GM10847 (cell line): ENCODE measurements around the gene BAD.

Experiments
- POLR2A ChIP-seq: IDR thresholded peaks from 2 replicates; pipeline ENCODE4 v1.6.1; 2011; ENCODE audit not compliant: insufficient read length; ENCODE audit errors: extremely low read depth

Gene BAD

DNA sequence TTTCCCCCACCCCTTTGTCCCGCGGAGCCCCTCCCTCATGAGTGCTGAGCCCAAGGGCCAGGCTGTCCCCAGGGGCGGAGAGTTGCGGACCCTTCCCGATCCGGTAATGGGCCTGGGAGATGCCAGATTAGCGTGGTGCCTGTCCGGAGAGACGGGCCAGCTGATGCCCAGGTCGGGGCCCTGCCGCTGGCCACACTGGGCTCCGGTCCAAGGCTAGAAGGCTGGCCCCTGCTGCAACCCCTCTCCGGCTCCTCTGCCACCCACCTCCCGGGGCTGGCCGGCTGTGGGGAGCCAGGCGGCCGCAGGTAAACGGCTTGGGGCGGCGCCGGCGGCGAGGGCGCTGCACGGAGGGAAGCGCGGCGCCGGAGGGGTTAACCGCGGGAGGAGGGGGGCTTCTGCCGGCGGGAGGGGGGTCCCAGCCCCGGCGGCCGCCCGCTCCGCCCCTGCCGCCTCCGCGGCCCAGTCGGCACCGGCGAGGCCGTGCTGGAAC, 6.8 kb upstream of the BAD start, which contains the start of gene KCNK4:
TSS of gene KCNK4 (plus strand) at position 41 of the 490 bp plus-strand sequence. CDS start 1,717 bp downstream, outside the sequence.
- no peak for TF ChIP-seq POLR2A

DNA sequence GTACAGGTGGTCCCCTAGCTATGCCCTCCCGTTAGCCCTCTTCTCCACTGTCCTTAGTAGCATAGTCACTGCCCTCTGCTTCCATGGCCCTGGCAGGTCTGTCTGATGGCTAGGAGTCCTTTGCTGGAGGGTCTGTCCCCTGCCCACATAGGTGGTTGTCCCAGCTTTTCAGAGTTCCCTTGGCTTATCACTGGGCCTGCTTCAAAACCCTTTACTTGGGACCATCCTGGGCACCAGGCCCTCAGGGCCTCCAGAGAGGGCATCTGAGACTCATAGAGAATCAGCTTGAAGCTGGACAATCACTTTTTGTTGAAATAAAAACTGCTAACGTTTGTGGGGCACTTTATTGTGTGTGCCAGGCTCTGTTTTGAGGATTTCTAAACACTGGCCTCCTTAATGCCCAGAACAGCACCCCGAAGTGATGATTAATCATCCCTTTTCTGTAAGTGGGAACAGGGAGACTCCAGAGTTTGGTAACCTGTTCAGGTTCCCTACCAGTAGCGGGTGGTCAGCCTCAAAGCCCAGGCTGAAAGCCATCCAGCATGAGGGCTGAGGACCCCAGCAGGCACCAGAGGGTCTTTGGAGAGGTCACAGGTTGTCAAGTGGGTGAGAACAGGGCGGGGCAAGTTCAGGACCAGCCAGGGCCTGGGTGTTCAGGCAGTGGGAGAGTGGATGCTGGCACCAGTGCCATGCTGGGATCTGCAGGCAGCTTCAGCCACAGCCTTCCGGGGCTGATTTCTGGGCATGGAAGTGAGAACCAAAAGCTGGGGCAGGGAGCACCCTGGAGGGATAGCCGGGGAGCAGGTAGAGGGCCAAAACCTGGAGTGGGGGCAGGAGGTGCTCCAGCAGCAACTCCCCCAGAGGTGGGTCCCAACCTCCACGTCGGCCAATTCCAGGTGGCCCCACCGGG, 6.1 kb upstream of the BAD start:
- no peak for TF ChIP-seq POLR2A

DNA sequence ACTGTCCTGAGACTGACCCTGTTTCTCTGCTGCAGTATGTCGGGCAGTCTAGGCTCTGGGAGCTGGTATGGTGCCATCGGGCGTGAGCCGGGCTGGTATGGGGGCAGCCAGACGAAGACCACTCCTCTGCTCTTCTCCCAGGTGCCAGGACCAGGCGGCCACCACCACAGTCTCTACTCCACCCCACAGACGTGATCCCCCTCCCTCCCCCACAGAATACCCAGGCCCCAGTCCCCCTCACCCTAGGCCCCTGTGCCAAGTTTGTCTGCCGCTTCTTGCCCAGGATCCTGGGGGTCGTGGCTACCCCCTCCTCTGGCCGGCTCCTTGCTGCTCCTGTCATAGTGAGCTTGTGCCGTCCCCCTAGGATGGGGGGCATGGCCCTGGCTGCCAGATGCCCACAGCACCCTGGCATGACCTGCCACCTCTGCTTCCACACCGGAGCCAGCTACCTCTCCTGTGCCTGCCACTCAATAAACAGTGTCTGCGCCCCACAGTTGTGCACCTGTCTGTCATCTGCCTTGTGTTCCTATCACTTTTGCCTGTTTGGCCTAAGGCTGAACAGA, 4.6 kb upstream of the BAD start:
- no peak for TF ChIP-seq POLR2A

DNA sequence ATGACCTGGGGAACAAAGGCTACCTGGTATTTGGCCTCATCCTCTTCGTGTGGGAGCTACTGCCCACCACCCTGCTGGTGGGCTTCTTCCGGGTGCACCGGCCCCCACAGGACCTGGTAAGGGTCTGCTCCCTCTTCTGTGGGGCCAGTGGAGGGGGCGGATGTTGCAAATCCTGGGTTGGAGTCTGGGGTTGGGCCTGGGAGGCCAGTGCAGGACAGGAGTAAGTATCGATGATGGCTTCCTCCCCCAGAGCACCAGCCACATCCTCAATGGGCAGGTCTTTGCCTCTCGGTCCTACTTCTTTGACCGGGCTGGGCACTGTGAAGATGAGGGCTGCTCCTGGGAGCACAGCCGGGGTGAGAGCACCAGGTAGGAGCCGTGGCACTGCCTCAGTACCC, 3.9 kb upstream of the BAD start:
- no peak for TF ChIP-seq POLR2A

DNA sequence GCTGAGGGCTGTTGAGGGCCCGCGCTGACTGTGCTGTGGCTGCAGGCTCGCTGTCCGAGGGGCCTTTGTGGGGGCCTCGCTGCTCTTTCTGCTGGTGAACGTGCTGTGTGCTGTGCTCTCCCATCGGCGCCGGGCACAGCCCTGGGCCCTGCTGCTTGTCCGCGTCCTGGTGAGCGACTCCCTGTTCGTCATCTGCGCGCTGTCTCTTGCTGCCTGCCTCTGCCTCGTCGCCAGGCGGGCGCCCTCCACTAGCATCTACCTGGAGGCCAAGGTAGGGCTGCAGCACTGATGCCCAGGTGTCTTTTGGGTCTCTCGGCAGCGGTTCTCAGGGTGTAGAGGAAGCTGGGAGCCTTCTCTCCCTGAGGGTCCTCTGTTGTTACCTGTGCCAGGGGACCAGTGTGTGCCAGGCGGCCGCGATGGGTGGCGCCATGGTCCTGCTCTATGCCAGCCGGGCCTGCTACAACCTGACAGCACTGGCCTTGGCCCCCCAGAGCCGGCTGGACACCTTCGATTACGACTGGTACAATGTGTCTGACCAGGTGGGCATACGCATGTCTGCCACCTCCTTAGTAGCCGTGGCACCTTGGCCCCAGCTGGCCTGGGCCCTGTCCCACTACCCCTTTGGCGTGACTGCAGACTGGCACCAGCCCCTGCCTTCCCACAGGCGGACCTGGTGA, 3.3 kb upstream of the BAD start:
- TF ChIP-seq POLR2A = no peak

DNA sequence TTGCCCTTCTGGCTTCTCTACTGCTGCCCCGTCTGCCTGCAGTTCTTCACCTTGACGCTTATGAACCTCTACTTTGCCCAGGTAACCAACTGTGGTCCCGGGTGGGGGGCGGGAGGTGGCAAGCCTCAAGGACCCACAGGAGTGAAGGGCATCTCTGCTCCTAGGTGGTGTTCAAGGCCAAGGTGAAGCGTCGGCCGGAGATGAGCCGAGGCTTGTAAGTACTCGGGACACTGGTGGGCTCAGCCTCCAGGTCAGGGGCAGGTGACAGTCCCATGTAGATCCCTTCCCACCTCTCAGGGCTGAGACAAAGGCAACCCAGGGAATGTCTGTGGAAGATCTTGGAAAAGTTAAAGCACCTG, 2.3 kb upstream of the BAD start:
- TF ChIP-seq POLR2A = no peak

DNA sequence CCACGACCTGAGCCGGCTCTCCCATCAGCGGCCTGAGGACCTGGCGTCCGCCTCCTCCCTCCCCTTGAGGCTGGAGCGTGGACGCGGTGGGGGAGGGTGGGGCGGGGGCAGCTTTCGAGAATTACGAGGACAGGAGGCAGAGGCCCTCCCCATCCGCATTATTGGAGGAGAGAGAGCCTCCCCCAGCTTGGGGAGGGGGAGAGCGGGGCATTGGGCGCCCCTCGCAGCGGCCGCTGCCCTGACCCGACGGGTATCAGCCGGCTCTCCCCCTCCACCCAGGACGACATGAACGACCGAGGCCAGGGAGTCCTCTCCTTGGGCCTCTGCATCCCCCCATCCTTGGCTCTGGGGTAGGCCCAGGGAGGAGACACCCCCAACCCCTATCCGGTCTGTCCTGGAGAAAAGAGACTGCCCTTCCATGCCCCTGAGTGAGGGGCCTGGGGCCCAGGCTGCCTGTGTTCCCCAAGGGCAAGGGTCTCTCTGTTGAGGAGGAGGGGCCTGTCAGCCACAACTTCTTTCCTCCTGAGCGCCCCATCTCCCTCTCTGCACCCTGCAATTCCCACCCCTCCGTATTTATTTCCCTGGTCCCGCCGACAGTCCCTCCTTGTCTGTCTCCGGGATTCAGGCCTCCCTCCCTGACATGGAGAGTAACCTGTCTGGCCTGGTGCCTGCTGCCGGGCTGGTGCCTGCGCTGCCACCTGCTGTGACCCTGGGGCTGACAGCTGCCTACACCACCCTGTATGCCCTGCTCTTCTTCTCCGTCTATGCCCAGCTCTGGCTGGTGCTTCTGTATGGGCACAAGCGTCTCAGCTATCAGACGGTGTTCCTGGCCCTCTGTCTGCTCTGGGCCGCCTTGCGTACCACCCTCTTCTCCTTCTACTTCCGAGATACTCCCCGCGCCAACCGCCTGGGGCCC, 1.7 kb upstream of the BAD start:
- no peak for TF ChIP-seq POLR2A

DNA sequence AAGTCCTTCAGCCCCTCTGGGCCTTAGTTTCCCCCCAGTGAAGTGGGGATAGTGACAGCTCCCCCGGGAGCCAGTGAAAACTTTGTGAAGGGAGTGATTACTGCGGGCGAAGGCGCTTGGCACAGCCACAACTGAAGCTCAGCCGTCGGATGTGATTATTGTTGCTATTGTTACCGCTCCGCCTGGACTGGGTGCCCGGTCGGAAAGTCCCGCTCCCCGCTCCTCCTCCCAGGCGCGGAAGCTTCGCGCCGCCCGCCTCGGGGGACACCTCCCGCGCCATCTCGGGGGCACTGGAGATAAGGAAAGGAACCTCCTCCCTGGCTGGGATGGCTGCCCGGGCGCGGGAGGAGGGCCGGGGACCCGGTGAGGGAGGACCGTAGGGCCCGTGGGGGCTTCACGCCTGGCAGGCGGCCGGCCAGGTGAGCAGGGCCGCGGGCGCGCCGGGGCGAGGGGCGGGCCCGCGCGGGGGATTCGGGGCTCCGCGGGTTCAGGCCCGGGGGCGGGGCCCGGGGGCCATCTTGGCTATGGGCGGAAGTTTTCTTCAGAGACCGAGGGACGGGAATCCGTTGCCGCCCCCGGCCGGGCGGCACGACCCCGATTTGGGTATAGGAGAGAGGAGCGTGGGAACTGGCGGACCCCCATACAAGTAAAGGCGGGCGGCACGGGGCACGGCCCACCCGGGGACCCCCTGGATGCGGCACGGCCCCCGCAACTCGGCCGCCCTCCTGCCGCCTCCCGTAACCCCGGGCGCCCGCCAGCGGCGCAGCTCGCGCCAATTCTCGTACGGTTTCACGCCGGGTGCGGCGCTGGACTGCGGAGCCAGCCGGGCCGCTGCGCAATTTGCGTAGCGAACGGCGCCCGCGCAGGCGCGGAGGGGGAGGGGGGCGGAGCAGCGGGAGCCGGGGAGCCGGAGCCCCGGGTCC, 758 bp upstream of the BAD start, which contains the start of gene GPR137:
TSS of gene GPR137 (plus strand) at position 887 of the 923 bp plus-strand sequence. CDS start 677 bp downstream, outside the sequence.
- no peak for TF ChIP-seq POLR2A

DNA sequence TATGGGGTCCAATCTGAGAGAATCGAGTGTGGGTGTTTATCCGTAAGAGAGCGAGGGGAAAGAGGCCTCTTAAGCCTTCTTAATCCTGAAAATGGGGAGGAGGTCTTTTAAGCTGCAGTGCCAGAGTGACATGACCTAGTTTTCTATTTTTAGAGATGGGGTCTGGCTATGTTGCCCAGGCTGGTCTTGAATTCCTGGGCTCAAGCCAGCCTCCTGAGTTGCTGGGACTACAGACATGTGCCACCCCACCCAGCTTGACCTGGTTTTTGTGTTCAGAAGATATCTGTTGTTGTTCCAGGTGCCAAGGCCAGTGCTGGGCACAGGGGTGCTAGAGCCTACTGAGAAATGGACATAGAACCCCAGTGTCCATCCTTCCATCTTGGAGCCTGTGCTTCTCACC, 1.4 kb downstream of the BAD start:
- TF ChIP-seq POLR2A = no peak

DNA sequence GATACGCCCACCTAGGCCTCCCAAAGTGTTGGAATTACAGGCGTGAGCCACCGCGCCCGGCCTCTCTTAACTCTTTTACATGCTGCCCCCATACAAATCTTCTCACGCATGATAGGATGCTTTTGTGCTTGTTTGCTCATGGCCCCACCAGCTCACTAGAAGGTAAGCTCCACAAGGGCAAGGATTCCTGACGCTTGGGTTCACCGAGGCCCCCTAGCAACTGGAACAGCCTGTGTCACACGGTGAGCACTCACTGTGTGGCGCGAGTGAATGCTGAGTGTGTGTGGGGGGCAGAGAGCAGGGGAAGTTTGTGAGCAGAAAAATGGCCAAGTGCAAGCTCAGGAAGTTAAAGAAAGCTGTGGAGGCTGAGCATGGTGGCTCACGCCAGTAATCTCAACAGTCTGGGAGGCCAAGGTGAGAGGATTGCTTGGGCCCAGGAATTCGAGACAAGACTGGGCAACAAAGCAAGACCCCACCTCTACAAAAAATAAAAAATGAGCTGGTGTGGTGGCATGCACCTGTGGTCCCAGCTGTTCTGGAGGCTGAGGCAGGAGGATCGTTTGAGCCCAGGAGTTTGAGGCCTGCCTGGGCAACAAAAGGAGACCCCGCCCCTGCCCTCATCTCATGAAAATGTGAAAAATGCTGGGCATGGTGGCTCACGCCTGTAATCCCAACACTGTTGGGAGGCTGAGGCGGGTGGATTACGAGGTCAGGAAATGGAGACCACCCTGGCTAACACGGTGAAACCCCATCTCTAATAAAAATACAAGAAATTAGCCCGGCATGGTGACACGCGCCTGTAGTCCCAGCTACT, 2.3 kb downstream of the BAD start:
- no peak for TF ChIP-seq POLR2A

DNA sequence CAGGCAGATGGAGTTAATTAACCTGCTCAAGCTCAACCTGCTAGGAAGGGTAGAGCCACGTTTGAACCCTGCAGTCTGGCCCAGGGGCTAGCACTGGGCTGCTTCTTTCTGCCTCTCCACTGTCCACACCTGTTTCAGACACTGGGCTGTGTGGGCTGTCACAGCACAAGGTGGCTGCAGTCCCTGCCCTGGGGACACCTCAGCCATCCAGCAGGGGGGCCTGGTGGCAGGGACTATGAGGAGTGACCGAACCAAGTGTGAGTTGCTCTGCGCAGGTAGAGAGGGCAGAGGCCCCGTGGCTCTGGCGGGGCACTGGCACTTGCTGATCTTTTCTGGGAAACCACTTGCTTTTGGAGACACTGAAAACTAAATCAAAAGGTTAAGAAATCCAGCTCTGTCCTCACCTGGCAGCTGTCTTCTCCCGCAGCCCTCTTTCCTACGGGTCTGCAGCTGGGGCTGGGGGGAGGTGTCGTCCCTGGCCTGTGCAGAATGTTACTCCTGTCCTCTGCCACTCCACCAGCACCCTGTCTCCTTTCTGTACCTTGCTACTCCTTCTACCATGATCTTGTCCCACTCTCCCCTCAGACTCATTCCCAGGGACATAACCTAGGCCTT, 5.8 kb downstream of the BAD start:
- no peak for TF ChIP-seq POLR2A

DNA sequence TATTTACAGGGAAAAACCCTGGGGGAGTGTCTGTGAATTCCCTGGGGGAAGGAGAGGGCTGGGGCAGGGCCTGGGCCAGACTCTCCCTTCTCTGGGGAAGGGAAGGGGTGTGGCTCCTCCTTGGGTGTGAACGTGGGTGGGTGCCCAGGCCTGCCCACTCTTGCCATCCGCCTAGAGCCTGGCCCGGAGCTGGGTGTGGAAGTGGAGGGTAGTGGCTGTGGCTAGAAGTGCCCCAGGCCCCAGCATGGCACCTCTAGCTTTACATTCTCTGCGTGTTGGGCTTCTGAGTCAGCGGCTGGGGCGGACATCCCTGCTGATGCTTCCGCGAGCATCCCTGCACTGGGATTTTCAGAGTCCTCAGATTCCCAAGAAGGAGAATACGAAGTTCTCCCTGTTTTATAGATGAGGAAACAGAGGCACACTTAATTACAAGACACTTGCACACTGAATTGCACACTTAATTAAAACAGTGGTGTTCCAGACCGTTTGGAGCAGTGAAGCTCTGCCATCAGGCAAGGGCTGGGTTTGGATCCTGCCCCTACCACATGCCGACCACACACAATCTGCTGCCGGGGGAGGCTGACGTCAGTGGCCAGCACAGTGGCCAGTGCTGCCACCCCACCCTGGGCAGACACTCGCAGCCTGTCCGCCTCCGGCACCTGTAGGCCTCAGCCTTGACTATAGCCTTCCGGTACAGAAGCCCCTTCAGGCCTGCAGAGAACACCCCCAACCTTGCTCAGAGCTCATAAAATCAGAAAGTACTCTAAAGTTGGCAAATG, 7.6 kb downstream of the BAD start:
- TF ChIP-seq POLR2A = no peak
